ENCODE data around the gene KCNC3.
A peak's percentile ranks its signal among the peaks of the same experiment; 100 is the strongest.

The KCNC3 gene

GRCh38 chr19:50371914-50372475 lies 42.8 kb upstream of the KCNC3 start:
- TF ChIP-seq ZFX (IDR thresholded peaks at IDR 0.05), result no peak
- TF ChIP-seq CTCF (conservative IDR thresholded peaks at IDR 0.05), result no peak
- H3K27ac ChIP-seq, result no peak overlapping the region

- peak overlapping the region; percentile 73 for H3K27ac ChIP-seq
- TF ChIP-seq CTCF (conservative IDR thresholded peaks at IDR 0.05) (peak; percentile 94), ZFX (IDR thresholded peaks at IDR 0.05) (no peak)
These were observed 39.7 kb upstream of the KCNC3 start for GRCh38 chr19:50368649-50369570.

GRCh38 chr19:50365434-50366306 lies 36.5 kb upstream of the KCNC3 start, which contains the start of gene NAPSA:
TSS of gene NAPSA (minus strand) at chr19:50365639. CDS start at chr19:50365621, 18 bp downstream.
- no peak within 1 kb of the TSS for H3K27ac ChIP-seq

GRCh38 chr19:50362656-50363424 lies 33.7 kb upstream of the KCNC3 start:
- no peak overlapping the region for H3K27ac ChIP-seq
- TF ChIP-seq CTCF (conservative IDR thresholded peaks at IDR 0.05), result no peak
- TF ChIP-seq ZFX (IDR thresholded peaks at IDR 0.05), result no peak

More at GRCh38 chr19:50365434-50366306, 36.5 kb upstream of the KCNC3 start, which contains the start of gene NAPSA:
- TF ChIP-seq CTCF (conservative IDR thresholded peaks at IDR 0.05) (no peak), ZFX (IDR thresholded peaks at IDR 0.05) (no peak)

GRCh38 chr19:50362030-50362412 lies 32.8 kb upstream of the KCNC3 start:
- TF ChIP-seq CTCF (conservative IDR thresholded peaks at IDR 0.05) (no peak), ZFX (IDR thresholded peaks at IDR 0.05) (no peak)
- no peak overlapping the region for H3K27ac ChIP-seq

- no peak overlapping the region for H3K27ac ChIP-seq
- TF ChIP-seq ZFX (IDR thresholded peaks at IDR 0.05) (no peak), CTCF (conservative IDR thresholded peaks at IDR 0.05) (no peak)
These were observed 32.3 kb upstream of the KCNC3 start for GRCh38 chr19:50361290-50362029.
